ENCODE data around the gene SERPINI1. TPM values are rescaled to one million over a fixed set of nuclear protein-coding genes. Genes with fewer than 3 reads are reported as not detected.
A peak's percentile ranks its signal among the peaks of the same experiment; 100 is the strongest.

Gene SERPINI1
- polyA plus RNA-seq, 3 donors, result 0.12 to 1.6 (median 0.27) TPM

- no peak overlapping the region for H3K4me2 ChIP-seq (replicated peaks; ENCODE audit: extremely low read depth, low read length, poor library complexity, severe bottlenecking)
- H3K4me1 ChIP-seq (ENCODE audit: control insufficient read depth in 1 of 2, insufficient read depth in 2 of 2, low read length in 2 of 2), result no peaks in the 10 kb centered on the region
- Mint-ChIP-seq H3K4me3 (no peak overlapping the region), H3K27ac (peak overlapping the region in 1 of 7 donors; percentile 14), H3K36me3 (peaks cover 72 to 87% of the 10 kb centered on the region in 2 donors), H3K4me1 (no peaks in the 10 kb centered on the region), H3K27me3 (ENCODE audit: low read depth in 3 of 3) (peaks cover 0 to 2% (median 0%) of the 10 kb centered on the region in 3 donors), H3K9me3 (peaks cover 0 to 2% (median 0%) of the 10 kb centered on the region in 7 donors)
- H3K27me3 ChIP-seq (ENCODE audit: control insufficient read depth in 2 of 2, insufficient read depth in 2 of 2, low read length in 2 of 2), result no peaks in the 10 kb centered on the region
- no peaks in the 10 kb centered on the region for H3K9me3 ChIP-seq (replicated peaks in 1 of 2; ENCODE audit: control insufficient read depth in 1 of 2, insufficient read depth in 1 of 2, low read length in 2 of 2)
- H3K4me3 ChIP-seq (replicated peaks in 1 of 3; ENCODE audit: low read depth in 2 of 3, low read length in 3 of 3), result no peak overlapping the region
- WGBS (ENCODE audit: insufficient coverage), result no CpG with 5 or more reads among the region's 1 CpG
- peaks cover 57% of the 10 kb centered on the region for H3K79me2 ChIP-seq (ENCODE audit: insufficient read depth, low read length)
- H3K9ac ChIP-seq (ENCODE audit: insufficient read depth, low read length, poor library complexity, severe bottlenecking), result no peak overlapping the region
- H3K36me3 ChIP-seq (replicated peaks in 1 of 2; ENCODE audit: control insufficient read depth in 1 of 2, insufficient read depth in 2 of 2, low read length in 2 of 2), result peaks cover 42 to 83% of the 10 kb centered on the region in 2 donors
- H2AFZ ChIP-seq (ENCODE audit: insufficient read depth, low read depth, low read length, poor library complexity, severe bottlenecking), result no peak overlapping the region
- intact Hi-C loops (cut with micrococcal nuclease), result loop anchor here in 1 of 2 donors (10.0 kb wide), 1 partner anchor 173 kb away; no protein-coding TSS in a partner anchor
- H4K20me1 ChIP-seq (ENCODE audit: insufficient read depth, low read length), result peaks cover 90% of the 10 kb centered on the region
- no peak for TF ChIP-seq CTCF (IDR thresholded peaks at IDR 0.05)
- no peak overlapping the region for H3K27ac ChIP-seq (ENCODE audit: low read depth in 1 of 2, low read length in 2 of 2)
- DNase-seq, result no peak
These were observed 24.1 kb upstream of the SERPINI1 start for GRCh38 chr3:167711439-167711838.

GRCh38 chr3:167712445-167712844, 23.1 kb upstream of the SERPINI1 start:
- intact Hi-C loops (cut with micrococcal nuclease), result loop anchor here in 1 of 2 donors (10.0 kb wide), 1 partner anchor 172 kb away; no protein-coding TSS in a partner anchor
- Mint-ChIP-seq H3K4me3 (no peak overlapping the region), H3K36me3 (peaks cover 69 to 82% of the 10 kb centered on the region in 2 donors), H3K4me1 (no peaks in the 10 kb centered on the region), H3K27ac (peak overlapping the region in 1 of 7 donors; percentile 56), H3K9me3 (peaks cover 0 to 2% (median 0%) of the 10 kb centered on the region in 7 donors), H3K27me3 (ENCODE audit: low read depth in 3 of 3) (peaks cover 0 to 2% (median 0%) of the 10 kb centered on the region in 3 donors)
- Histone ChIP-seq H3K36me3 (replicated peaks in 1 of 2; ENCODE audit: control insufficient read depth in 1 of 2, insufficient read depth in 2 of 2, low read length in 2 of 2) (peaks cover 42 to 83% of the 10 kb centered on the region in 2 donors), H3K4me3 (replicated peaks in 1 of 3; ENCODE audit: low read depth in 2 of 3, low read length in 3 of 3) (no peak overlapping the region), H3K4me1 (ENCODE audit: control insufficient read depth in 1 of 2, insufficient read depth in 2 of 2, low read length in 2 of 2) (no peaks in the 10 kb centered on the region), H3K27ac (ENCODE audit: low read depth in 1 of 2, low read length in 2 of 2) (no peak overlapping the region), H3K9me3 (replicated peaks in 1 of 2; ENCODE audit: control insufficient read depth in 1 of 2, insufficient read depth in 1 of 2, low read length in 2 of 2) (no peaks in the 10 kb centered on the region), H4K20me1 (ENCODE audit: insufficient read depth, low read length) (peaks cover 92% of the 10 kb centered on the region), H3K9ac (ENCODE audit: insufficient read depth, low read length, poor library complexity, severe bottlenecking) (no peak overlapping the region), H2AFZ (ENCODE audit: insufficient read depth, low read depth, low read length, poor library complexity, severe bottlenecking) (no peak overlapping the region), H3K27me3 (ENCODE audit: control insufficient read depth in 2 of 2, insufficient read depth in 2 of 2, low read length in 2 of 2) (no peaks in the 10 kb centered on the region), H3K4me2 (replicated peaks; ENCODE audit: extremely low read depth, low read length, poor library complexity, severe bottlenecking) (no peak overlapping the region), H3K79me2 (ENCODE audit: insufficient read depth, low read length) (peaks cover 52% of the 10 kb centered on the region)
- TF ChIP-seq CTCF (IDR thresholded peaks at IDR 0.05), result no peak
- no peak for DNase-seq
- no CpG with 5 or more reads among the region's 3 CpGs for WGBS (ENCODE audit: insufficient coverage)

Data from CD14-positive monocyte (primary cell).